ENCODE results near the gene VWA5B1. TPM values are rescaled to one million over a fixed set of nuclear protein-coding genes. Genes with fewer than 3 reads are reported as not detected.

VWA5B1 gene
- total RNA-seq, 1 donor from 2014 or later = not detected

- TF ChIP-seq CTCF (IDR thresholded peaks at IDR 0.05) (no peak), POLR2A (IDR thresholded peaks at IDR 0.05) (no peak), POLR2AphosphoS5 (IDR thresholded peaks at IDR 0.05; ENCODE audit: insufficient read depth in 1 of 2, low read depth in 1 of 2) (no peak)
- Histone ChIP-seq H3K27ac (no peak overlapping the region), H3K27me3 (no peaks in the 10 kb centered on the region), H3K36me3 (no peaks in the 10 kb centered on the region), H3K9me3 (no peaks in the 10 kb centered on the region), H3K4me3 (no peak overlapping the region), H3K4me1 (no peaks in the 10 kb centered on the region)
- DNase-seq (ENCODE audit: extremely low spot score in 2 of 2) = no peak
- intact Hi-C loops (cut with DNase I) = no loop called here
Observed at GRCh38 chr1:20395255-20395654, 104.6 kb downstream of the VWA5B1 start.

GRCh38 chr1:20398744-20399143 is 108.1 kb downstream of the VWA5B1 start:
- Histone ChIP-seq H3K27me3 (no peaks in the 10 kb centered on the region), H3K4me1 (no peaks in the 10 kb centered on the region), H3K27ac (no peak overlapping the region), H3K36me3 (no peaks in the 10 kb centered on the region), H3K4me3 (no peak overlapping the region), H3K9me3 (no peaks in the 10 kb centered on the region)
- DNase-seq (ENCODE audit: extremely low spot score in 2 of 2) = no peak
- intact Hi-C loops (cut with DNase I) = no loop called here
- TF ChIP-seq POLR2A (IDR thresholded peaks at IDR 0.05) = no peak
- no peak for TF ChIP-seq POLR2AphosphoS5 (IDR thresholded peaks at IDR 0.05; ENCODE audit: insufficient read depth in 1 of 2, low read depth in 1 of 2)
- TF ChIP-seq CTCF (IDR thresholded peaks at IDR 0.05) = no peak

GRCh38 chr1:20399196-20399595 is 108.5 kb downstream of the VWA5B1 start:
- no peak for DNase-seq (ENCODE audit: extremely low spot score in 2 of 2)
- no peaks in the 10 kb centered on the region for H3K27me3 ChIP-seq

GRCh38 chr1:20399606-20400180 is 109.0 kb downstream of the VWA5B1 start:
- no peak for DNase-seq (ENCODE audit: extremely low spot score in 2 of 2)
- no peaks in the 10 kb centered on the region for H3K27me3 ChIP-seq
- H3K4me3 ChIP-seq = no peak overlapping the region

More at GRCh38 chr1:20399196-20399595, 108.5 kb downstream of the VWA5B1 start:
- TF ChIP-seq POLR2AphosphoS5 (IDR thresholded peaks at IDR 0.05; ENCODE audit: insufficient read depth in 1 of 2, low read depth in 1 of 2) = no peak
- no peaks in the 10 kb centered on the region for H3K36me3 ChIP-seq
- H3K4me3 ChIP-seq = no peak overlapping the region
- intact Hi-C loops (cut with DNase I) = no loop called here
- H3K9me3 ChIP-seq = no peaks in the 10 kb centered on the region
- no peaks in the 10 kb centered on the region for H3K4me1 ChIP-seq
- no peak overlapping the region for H3K27ac ChIP-seq

GRCh38 chr1:20400341-20401177 is 109.9 kb downstream of the VWA5B1 start:
- Histone ChIP-seq H3K36me3 (no peaks in the 10 kb centered on the region), H3K9me3 (no peaks in the 10 kb centered on the region), H3K27me3 (no peaks in the 10 kb centered on the region), H3K4me1 (no peaks in the 10 kb centered on the region), H3K4me3 (no peak overlapping the region), H3K27ac (no peak overlapping the region)
- intact Hi-C loops (cut with DNase I) = no loop called here
- no peak for TF ChIP-seq POLR2AphosphoS5 (IDR thresholded peaks at IDR 0.05; ENCODE audit: insufficient read depth in 1 of 2, low read depth in 1 of 2)
- TF ChIP-seq POLR2A (IDR thresholded peaks at IDR 0.05) = no peak
- TF ChIP-seq CTCF (IDR thresholded peaks at IDR 0.05) = no peak
- DNase-seq (ENCODE audit: extremely low spot score in 2 of 2) = no peak

More at GRCh38 chr1:20399606-20400180, 109.0 kb downstream of the VWA5B1 start:
- Histone ChIP-seq H3K9me3 (no peaks in the 10 kb centered on the region), H3K4me1 (no peaks in the 10 kb centered on the region), H3K36me3 (no peaks in the 10 kb centered on the region), H3K27ac (no peak overlapping the region)
- TF ChIP-seq POLR2A (IDR thresholded peaks at IDR 0.05) (no peak), POLR2AphosphoS5 (IDR thresholded peaks at IDR 0.05; ENCODE audit: insufficient read depth in 1 of 2, low read depth in 1 of 2) (no peak), CTCF (IDR thresholded peaks at IDR 0.05) (no peak)
- intact Hi-C loops (cut with DNase I) = no loop called here

All from vagina (tissue), 2 donors.